ENCODE results near the gene GRIN2C. TPM values are rescaled to one million over a fixed set of nuclear protein-coding genes. Genes with fewer than 3 reads are reported as not detected.
"Not testable (repeated sequence)": the region's sequence is repeated elsewhere in the genome, so short reads cannot be mapped to it uniquely, and the experiment has no call there.

The GRIN2C gene
- 1.2 TPM for total RNA-seq
- long read RNA-seq, partial matches to known transcripts = 1 of 3 reads
- long read RNA-seq, other reads (novel, unspliced or antisense) = 2 of 3 reads

DNA sequence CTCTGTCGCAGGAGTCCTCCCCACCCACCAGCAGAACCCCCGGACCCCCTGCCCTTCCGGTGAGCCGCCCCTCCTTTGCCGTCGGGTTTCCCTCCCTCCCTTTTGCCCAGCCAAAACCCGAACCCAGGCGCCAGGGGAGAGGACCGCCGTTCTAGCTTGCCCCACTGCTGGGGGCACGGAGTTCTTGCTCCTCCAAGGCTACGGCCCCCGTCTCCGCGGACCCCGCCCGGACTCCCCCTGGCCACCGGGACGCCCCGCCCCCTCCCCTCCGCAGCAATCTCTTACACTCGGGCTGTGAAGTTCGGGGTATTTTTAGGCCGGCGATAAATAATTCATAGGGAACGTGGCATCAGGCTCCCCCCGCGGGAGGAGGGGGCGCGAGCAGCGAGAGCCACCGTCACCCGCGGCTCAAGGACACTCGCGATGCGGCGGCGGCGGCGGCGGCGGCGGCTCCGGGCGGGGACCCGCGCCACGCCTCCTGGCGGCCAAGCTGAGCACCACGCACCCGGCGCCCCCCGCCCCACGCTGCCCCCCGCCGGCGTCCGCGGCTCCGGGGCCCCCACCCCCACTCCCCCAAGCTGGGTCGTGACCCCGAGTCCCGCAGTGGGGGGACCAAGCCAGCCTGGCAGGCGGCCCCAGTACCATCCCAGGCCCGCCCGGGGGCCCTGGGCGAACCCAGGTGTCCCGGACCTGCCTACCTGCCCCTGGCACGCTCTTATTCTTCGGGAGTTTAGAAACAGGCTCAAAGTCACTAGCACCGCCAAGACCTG lies at the start of gene GRIN2C:
Gene GRIN2C (minus strand): TSS at position 427 of the 770 bp plus-strand sequence. CDS start 4,793 bp downstream, outside the sequence.
- ATAC-seq = no peak
- intact Hi-C loops (cut with DNase I) = loop anchor here (5.0 kb wide), 1 partner anchor 202 kb away; no protein-coding TSS in a partner anchor
- no peak for DNase-seq (ENCODE audit: missing footprints)

DNA sequence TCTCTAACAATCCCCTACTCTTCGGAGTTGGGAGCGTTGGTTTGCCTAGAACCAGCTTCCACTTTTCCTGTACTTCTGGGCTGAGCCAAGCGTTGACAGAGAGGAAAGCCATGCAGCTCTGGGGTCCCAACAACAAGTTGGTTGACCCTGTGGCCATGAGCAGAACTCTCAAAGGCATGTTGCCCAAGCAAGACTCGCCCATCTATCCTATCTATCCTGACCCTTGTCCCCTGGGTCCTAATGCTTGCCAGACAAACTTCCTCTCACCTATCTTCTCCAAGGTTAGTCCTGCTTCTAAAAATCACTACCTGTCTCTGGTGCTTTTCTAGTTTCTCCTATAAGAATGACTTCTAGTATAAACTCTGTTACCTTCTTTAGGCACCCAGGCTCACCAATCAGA lies 49.4 kb upstream of the GRIN2C start:
- intact Hi-C loops (cut with DNase I); DNase-seq (ENCODE audit: missing footprints); ATAC-seq: not testable (repeated sequence)

DNA sequence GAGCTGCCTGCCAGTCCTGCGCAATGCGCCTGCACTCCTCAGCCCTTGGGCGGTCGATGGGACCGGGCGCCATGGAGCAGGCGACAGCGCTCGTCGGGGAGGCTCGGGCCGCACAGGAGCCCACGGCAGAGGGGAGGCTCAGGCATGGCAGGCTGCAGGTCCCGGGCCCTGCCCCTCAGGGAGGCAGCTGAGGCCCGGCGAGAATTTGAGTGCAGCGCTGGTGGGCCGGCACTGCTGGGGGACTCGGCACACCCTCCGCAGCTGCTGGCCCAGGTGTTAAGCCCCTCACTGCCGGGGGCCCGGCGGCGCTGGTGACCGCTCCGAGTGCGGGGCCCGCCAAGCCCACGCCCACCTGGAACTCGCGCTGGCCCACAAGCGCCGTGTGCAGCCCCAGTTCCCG lies 47.3 kb upstream of the GRIN2C start:
- DNase-seq (ENCODE audit: missing footprints) (no peak), ATAC-seq (no peak)
- intact Hi-C loops (cut with DNase I) = no loop called here

DNA sequence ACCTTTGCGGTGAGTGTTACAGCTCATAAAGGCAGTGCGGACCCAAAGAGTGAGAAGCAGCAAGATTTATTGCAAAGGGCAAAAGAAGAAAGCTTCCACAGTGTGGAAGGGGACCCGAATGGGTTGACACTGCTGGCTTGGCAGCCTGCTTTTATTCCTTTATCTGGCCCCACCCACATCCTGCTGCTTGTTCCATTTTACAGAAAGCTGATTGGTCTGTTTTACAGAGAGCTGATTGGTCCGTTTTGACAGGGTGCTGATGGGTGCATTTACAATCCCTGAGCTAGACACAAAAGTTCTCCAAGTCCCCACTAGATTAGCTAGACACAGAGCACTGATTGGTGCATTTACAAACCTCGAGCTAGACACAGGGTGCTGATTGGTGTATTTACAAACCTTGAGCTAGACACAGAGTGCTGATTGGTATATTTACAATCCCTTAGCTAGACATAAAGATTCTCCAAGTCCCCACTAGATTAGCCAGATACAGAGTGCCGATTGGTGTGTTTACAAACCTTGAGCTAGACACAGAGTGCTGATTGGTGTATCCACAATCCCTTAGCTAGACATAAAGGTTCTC lies 46.6 kb upstream of the GRIN2C start:
- DNase-seq (ENCODE audit: missing footprints); ATAC-seq; intact Hi-C loops (cut with DNase I): not testable (repeated sequence)

DNA sequence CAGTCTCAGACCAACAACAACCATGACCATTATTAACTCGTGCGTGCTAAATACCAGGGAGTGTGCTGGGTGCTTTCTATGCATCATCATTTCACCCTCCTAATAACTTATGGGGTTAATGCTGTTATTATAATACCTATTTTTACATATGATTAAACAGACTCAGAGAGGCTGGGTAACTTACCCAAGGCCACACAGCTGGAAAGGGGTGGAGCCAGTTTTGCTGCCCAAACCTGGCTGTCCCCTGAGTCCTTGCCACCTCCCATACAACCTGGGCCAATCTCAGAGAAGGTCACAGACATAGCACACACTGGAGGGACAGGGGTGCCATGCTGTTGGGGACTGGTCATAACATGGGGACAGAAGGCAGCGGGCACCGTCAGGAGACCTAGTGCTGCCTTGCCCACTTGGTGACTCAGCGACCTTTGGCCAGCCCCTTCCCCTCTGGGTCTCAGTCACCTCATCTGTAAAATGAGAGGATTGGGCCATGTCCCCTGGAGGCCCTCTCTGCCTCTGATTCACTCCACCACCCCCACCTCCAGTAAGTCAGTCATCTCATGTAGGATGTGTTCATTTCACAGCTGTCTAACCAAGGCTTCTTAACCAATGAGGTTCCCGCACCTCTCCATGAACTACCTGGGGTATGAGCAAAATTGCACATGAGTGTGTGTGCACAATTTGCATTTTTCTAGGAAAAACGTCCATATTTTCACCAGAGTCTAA lies 45.2 kb upstream of the GRIN2C start:
- intact Hi-C loops (cut with DNase I) = no loop called here
- DNase-seq (ENCODE audit: missing footprints) (no peak), ATAC-seq (no peak)

DNA sequence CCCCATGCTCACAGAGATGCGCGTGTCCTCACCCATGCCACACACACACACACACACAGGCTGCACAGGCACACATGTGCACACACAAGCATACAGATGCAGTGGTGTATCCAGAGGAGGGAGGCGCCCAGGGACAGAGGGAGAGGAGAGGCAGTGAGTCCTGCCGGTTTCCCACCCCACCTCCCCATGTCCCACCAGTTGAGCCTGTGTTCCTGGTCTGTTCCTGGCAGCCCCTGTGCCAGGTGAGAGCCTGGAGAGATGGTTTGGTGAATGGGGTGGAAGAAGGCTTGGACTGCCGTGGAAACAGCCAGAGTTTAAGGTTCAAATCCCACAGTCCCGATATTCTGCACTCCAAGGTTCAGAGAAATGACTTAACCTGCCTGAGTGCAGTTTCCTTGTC lies 44.0 kb upstream of the GRIN2C start:
- DNase-seq (ENCODE audit: missing footprints) (no peak), ATAC-seq (no peak)
- intact Hi-C loops (cut with DNase I) = no loop called here

DNA sequence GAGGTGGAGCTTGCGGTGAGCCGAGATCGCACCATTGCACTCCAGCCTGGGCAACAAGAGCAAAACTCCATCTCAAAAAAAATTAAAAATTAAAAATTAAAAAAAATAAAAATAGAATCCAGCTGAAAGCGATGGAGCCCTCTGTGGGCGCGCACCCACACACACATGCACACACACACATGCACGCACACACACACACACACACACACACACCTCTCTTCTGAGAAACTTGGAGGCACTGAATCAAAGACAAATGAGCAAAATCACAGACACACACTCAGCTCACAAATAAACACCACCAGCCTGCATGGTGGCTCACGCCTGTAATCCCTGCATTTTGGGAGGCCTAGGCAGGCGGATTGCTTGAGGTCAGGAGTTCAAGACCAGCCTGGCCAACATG lies 43.3 kb upstream of the GRIN2C start:
- ATAC-seq = no peak
- intact Hi-C loops (cut with DNase I) = no loop called here
- no peak for DNase-seq (ENCODE audit: missing footprints)

DNA sequence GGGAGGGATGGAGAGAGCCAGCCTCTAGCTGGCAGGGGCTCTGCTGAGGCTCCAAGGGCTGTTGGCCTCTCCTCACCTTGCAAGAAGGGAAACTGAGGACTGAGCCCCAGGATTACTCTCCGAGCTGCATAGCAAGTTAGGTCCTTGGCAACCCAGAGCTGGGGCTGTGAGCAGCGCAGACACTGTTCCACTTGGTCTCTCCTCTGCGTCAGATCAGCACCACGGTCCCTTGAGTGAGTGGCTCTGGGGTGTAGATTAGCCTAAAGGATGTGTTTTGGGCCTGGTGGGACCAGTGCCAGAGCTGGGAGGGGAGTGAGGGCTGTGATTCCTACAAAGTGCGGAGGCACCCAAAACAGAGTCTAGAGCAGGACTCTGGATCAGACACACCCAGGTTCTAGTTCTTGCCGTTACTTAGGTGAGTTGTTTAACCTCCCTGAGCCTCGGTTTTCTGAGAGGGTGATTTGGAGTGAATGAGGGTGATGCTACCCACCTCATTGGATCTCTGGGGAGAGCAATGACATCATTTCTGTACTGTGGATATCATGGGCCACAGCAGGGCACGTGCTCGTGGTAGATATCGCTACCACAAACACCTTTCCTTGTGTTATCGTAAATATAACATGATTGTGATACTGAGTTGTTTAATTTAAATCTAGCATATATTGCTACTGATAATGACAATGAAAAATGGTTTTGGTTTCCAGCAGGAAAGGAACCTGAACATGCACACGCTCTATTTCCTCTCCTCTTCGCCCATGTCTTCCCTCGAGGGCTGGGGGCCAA lies 41.9 kb upstream of the GRIN2C start:
- DNase-seq (ENCODE audit: missing footprints) (no peak), ATAC-seq (no peak)
- intact Hi-C loops (cut with DNase I) = no loop called here

DNA sequence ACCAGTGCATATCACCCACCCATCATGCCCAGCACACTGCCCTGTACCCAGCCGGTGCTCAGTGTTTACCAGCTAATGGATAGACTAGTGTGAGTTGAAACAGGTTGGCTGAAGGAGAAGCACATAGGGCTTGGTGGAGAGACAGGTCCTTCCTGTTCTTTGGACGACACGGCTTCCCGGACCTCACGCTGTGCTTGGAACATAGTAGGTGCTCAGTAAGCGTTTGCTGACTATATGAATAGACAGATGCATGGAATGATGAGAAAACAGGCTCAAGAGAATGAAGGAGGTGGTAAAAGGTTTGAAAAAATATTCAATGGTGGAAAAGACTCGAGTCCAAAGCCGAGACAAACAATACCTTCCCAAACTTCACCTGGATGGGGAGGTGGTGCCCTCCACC lies 40.5 kb upstream of the GRIN2C start:
- ATAC-seq (no peak), DNase-seq (ENCODE audit: missing footprints) (no peak)
- intact Hi-C loops (cut with DNase I) = no loop called here

DNA sequence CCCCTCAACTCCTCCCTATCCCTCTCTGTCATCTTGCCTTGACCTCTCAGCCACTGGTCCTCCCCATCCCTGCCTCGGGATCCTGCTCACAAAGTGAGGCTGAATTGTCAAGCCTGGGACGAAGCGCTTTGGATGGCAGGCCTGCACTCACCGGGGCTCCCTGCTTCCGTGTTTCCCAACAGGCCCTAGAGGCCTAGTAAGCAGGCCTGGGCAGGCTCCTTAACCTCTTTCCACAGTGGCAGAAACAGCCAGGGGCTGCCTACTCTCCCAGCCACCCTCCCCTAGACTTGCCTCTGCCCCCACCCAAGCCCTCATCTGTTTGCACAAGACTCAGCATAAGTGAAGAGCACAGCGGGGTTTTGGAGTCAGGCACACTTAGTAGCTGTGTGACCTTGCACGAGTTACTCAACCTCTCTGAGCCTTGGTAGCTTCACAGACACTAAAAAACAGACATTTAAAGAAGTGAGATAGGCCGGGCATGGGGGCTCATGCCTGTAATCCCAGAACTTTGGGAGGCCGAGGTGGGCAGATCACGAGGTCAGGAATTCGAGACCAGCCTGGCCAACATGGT lies 38.8 kb upstream of the GRIN2C start:
- intact Hi-C loops (cut with DNase I) = no loop called here
- DNase-seq (ENCODE audit: missing footprints) = no peak
- ATAC-seq = no peak

DNA sequence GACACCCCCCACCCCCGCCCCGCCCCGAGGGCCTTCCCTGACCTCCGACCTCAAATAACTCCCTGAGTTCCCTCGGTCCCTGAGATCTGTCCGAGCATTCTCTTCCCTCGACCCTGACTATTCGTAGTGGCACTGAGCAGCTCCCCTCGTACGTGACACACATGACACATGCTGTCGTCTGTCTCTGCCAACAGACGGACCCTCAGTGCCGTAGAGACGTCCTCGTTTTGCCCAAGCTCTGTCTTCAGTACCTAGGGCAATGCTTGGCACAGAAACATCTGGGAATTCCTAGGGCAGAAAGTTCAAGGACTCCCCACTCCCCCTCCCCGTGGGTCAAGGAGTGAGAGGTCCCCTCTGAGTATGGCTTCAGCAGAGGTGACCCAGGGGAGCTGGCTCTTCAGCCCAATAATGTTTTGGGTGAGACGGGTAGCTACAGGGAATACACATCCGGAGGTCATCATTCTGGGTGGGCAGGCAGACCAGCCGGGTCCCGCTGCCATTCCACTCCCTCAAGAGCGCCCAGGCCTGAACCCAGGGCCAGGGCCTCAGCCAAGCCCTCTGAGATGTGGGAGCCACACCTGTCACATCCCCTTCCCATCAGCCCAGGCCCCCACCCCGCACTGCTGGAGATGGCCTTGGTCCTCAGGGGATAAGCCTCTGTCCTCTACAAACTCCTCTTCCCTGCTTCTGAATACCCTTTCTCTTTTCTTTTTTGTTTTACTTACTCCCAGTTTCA lies 34.4 kb upstream of the GRIN2C start:
- intact Hi-C loops (cut with DNase I) = no loop called here
- ATAC-seq (no peak), DNase-seq (ENCODE audit: missing footprints) (no peak)

DNA sequence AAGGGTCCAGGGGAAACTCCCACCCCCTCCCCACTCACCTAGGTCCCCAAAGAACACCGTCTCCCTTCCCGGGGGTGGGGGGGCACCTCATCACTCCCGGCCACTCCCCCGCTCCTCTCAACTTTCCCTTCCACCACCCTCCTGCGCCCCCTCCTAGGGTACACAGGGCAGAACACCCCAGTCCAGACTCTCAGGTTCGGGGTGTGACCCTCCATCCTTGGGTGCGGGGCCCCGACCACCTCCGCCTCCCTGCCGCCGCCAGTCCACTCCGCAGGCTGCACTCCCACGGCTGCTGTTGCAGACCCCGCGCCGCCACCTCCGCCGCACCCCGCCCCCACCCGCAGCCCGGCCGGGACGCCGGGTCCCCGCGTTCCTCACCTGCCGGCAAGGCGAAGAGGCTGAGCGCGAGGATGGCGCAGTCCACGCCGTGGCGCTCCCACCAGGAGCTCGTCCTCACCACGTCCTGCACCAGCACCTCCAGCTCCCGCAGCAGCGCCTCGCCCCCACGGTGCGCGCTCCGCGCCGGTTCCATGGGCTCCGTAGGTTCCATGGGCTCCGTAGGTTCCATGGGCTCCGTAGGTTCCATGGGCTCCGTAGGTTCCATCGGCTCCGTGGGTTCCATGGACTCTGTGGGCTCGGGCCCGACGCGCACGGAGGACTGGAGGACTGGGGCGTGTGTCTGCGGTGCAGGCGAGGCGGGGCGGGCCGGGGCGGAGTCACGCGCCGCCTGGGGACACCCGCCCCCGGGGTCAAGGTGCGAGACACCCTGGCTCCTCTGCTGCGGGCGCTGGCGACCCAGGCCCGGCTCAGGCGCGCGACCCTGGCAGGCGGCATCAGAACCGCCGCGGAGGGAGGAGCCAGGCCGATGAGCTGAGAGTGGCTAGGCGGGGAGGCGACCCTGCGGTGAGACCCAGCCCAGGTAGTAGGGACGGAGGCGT lies 33.6 kb upstream of the GRIN2C start, which contains the start of gene FADS6:
Gene FADS6 (minus strand): TSS at position 660 of the 938 bp plus-strand sequence. CDS start 38 bp downstream, at position 622.
- intact Hi-C loops (cut with DNase I) = no loop called here
- DNase-seq (ENCODE audit: missing footprints) = no peak
- ATAC-seq = peak; percentile 30

DNA sequence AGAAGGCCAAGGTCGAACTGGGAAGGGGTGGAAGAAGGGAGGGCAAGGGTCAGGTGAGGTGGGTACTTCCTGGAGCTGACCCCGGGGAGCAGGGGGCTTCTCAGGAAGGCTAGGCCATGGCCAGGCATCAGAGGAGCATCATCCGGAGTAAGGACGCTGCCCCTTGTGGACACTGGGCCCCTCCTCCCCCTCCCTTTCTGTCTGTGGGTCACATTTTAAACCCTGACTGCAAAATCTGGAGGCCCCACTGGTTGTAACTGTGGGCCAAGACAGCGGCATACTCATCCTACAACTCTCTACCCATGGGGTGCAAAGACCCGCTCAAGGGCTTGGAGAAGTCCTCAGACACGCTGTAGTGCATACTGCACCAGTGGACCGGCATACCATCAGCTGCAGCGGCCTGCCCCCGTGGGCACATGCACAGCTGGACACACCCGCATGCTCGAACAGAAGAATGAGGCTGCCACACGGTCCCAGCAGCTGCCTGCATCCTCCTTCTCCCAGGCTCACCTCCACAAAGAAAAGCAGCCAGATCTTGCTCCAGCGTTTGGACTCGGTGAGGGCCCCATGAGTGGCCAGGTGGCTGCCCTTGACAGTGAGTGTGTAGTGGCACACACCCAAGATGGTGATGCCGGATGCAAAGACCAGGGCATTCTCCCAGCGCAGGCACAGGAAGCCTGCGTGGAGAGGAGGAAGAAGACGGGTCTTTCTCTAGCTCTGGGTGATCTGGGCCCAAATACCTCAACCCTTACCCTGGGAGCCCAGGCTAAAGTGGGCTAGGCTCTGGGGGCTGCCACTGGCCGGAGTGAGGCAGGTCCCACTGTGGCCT lies 32.5 kb upstream of the GRIN2C start:
- DNase-seq (ENCODE audit: missing footprints) (no peak), ATAC-seq (no peak)
- intact Hi-C loops (cut with DNase I) = no loop called here

DNA sequence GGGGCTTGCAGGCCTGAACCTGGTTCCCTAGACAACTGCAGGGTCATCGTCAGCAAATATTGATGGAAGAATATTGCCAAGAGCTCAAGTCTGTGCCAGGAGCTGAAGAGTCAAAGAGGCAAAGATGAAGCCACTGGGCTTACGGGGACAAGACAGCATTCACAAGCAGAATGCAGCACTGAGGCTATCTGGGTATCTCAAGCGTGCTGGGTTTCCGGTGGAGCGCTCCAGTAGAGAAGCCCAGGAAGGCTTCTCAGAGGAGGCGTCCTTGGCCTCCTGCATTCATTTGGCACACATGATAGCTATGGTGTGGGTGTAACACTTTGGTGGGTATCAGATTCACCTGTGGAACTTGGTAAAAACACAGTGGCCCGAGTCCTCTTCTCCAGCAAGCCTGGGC lies 30.9 kb upstream of the GRIN2C start:
- ATAC-seq (no peak), DNase-seq (ENCODE audit: missing footprints) (no peak)
- intact Hi-C loops (cut with DNase I) = no loop called here

DNA sequence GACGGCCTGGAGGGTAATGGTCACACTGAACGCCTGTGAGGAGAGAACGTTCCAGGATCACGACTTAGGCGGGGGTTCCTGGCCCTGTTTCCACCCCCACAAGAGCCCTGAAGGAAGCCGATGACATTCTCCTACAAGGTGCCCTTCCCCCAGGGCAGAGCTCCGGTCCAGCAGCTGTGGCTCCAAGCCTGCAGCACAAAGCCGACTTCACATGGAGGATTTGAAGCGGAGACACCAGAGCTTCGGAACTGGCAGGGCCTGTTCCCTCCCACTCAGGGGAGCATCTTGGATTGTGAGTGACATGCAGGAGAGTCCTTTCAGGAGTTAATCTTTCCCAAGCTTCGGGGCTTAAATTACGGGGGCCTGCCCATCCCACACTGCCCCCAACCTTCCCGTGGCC lies 28.8 kb upstream of the GRIN2C start:
- ATAC-seq (no peak), DNase-seq (ENCODE audit: missing footprints) (no peak)
- intact Hi-C loops (cut with DNase I) = no loop called here

DNA sequence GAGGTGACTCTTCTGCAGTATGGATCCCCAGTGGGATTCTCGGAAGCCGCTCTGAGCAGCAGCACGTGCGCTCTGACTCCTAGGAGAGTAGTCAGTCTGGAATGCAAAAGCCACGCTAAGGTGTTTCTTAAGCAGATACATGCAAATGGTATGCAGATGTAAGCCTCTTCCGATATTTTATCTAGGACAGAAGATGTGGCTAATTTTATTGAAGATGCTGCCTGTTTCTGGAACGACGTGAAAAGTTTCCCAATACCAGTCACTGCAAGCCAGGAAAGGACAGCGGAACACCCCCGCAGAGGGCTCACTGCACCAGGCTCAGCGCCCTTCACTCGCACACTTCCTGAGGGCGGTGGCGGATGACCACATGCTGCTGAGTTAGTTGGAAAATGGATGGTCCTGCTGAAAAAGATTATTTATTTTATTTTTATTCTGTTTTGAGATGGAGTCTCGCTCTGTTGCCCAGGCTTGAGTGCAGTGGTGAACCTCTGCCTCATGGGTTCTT lies 23.6 kb upstream of the GRIN2C start:
- intact Hi-C loops (cut with DNase I) = no loop called here
- no peak for ATAC-seq
- DNase-seq (ENCODE audit: missing footprints) = no peak

All from Right ventricle myocardium inferior (tissue), 1 donor.